Breast epithelium (tissue), 4 donors: ENCODE results near the gene KCND2. TPM values are rescaled to one million over a fixed set of nuclear protein-coding genes. Genes with fewer than 3 reads are reported as not detected.

Source experiments
- DNase-seq, 2 donors: peaks; one replicate each; pipeline ENCODE4 v3.0.0-alpha.2; 2019; ENCODE audit warnings: low spot score in 2 of 2
- H3K27ac ChIP-seq, 2 donors: fragments of 200-600 bp; sonication (generic) in 1 of 2; one replicate each; pipeline ENCODE4 v1.5.1; 2016 to 2019; ENCODE audit warnings: mild to moderate bottlenecking in 1 of 2
- H3K27me3 ChIP-seq, 2 donors: fragments of 200-600 bp; sonication (generic) in 1 of 2; one replicate each; pipeline versions ENCODE4 v1.5.1 to v1.6.0; 2017 to 2019; ENCODE audit warnings: control low read depth in 1 of 2, mild to moderate bottlenecking in 1 of 2
- H3K36me3 ChIP-seq: fragments of 200-600 bp; one replicate; pipeline ENCODE4 v1.5.1; 2019
- H3K4me1 ChIP-seq, 2 donors: fragments of 200-600 bp; sonication (generic); one replicate each; pipeline ENCODE4 v1.5.1; 2016 to 2019; ENCODE audit warnings: control low read depth in 1 of 2
- H3K4me3 ChIP-seq, 3 donors: fragments of 200-600 bp; sonication (generic); 1 replicate in 2 of 3; 2 replicates in 1 of 3; pipeline ENCODE4 v1.5.1; 2016 to 2019; ENCODE audit warnings: mild to moderate bottlenecking in 3 of 3, moderate library complexity in 2 of 3
- H3K9me3 ChIP-seq, 2 donors: fragments of 200-600 bp; sonication (generic) in 1 of 2; one replicate each; pipeline ENCODE4 v1.5.1; 2016 to 2019; ENCODE audit warnings: control low read depth in 1 of 2
- CTCF ChIP-seq, 3 donors: fragments of 450-650 bp; IDR thresholded peaks; one replicate each; pipeline ENCODE4 v1.5.1; 2016 to 2017; ENCODE audit warnings: antibody characterized with exemption in 3 of 3, mild to moderate bottlenecking in 3 of 3, moderate library complexity in 3 of 3
- POLR2A ChIP-seq: fragments of 450-650 bp; IDR thresholded peaks from one replicate; pipeline ENCODE4 v1.6.1; 2016; ENCODE audit warnings: antibody characterized with exemption, mild to moderate bottlenecking, moderate library complexity
- POLR2AphosphoS5 ChIP-seq, 3 donors: sonication (generic); formaldehyde crosslinking; IDR thresholded peaks; one replicate each; pipeline ENCODE4 v1.6.1; 2017; ENCODE audit warnings: antibody characterized with exemption in 3 of 3
- intact Hi-C: fragments of 100-400 bp; cut with DNase I; formaldehyde crosslinking; loops from one replicate; pipeline ENCODE4 v1.15.1; 2023; ENCODE audit warnings: low total_unique reads
- total RNA-seq, 3 donors: library from RNA; depleted of rRNA; stranded (reverse); fragments of >200 nt; gene quantifications; one replicate each; pipeline ENCODE4 v1.1.0, GENCODE V29; 2016

KCND2 gene
- total RNA-seq, 3 donors from 2014 or later, result 1.9 to 3.6 (median 2.6) TPM

GRCh38 chr7:120783721-120784120 is 510.7 kb downstream of the KCND2 start:
- Histone ChIP-seq H3K4me1 (no peaks in the 10 kb centered on the region), H3K4me3 (no peak overlapping the region), H3K27ac (no peak overlapping the region), H3K27me3 (no peaks in the 10 kb centered on the region), H3K36me3 (no peaks in the 10 kb centered on the region), H3K9me3 (no peaks in the 10 kb centered on the region)
- DNase-seq, result no peak
- intact Hi-C loops, result no loop called here
- no peak for TF ChIP-seq CTCF (IDR thresholded peaks at IDR 0.05)
- no peak for TF ChIP-seq POLR2AphosphoS5 (IDR thresholded peaks at IDR 0.05)
- TF ChIP-seq POLR2A, result no peak

GRCh38 chr7:120785095-120785494 is 512.1 kb downstream of the KCND2 start:
- Histone ChIP-seq H3K4me3 (no peak overlapping the region), H3K27me3 (no peaks in the 10 kb centered on the region), H3K4me1 (no peaks in the 10 kb centered on the region), H3K27ac (no peak overlapping the region), H3K36me3 (no peaks in the 10 kb centered on the region), H3K9me3 (no peaks in the 10 kb centered on the region)
- intact Hi-C loops, result no loop called here
- no peak for TF ChIP-seq CTCF (IDR thresholded peaks at IDR 0.05)
- TF ChIP-seq POLR2AphosphoS5 (IDR thresholded peaks at IDR 0.05), result no peak
- TF ChIP-seq POLR2A, result no peak
- DNase-seq, result no peak

- no peaks in the 10 kb centered on the region for H3K27me3 ChIP-seq
- no peaks in the 10 kb centered on the region for H3K36me3 ChIP-seq
- TF ChIP-seq POLR2AphosphoS5 (IDR thresholded peaks at IDR 0.05), result no peak
- TF ChIP-seq POLR2A, result no peak
- TF ChIP-seq CTCF (IDR thresholded peaks at IDR 0.05), result peak; percentile 15 to 56 (median 46)
- intact Hi-C loops, result no loop called here
- H3K9me3 ChIP-seq, result no peaks in the 10 kb centered on the region
- H3K4me3 ChIP-seq, result no peak overlapping the region
- DNase-seq, result peak; percentile 34 to 74
- H3K4me1 ChIP-seq, result no peaks in the 10 kb centered on the region
- no peak overlapping the region for H3K27ac ChIP-seq
Observed at GRCh38 chr7:120792091-120792860, 519.3 kb downstream of the KCND2 start.

- Histone ChIP-seq H3K4me1 (no peaks in the 10 kb centered on the region), H3K4me3 (no peak overlapping the region), H3K27ac (no peak overlapping the region), H3K27me3 (no peaks in the 10 kb centered on the region), H3K9me3 (no peaks in the 10 kb centered on the region), H3K36me3 (no peaks in the 10 kb centered on the region)
- intact Hi-C loops, result no loop called here
- TF ChIP-seq CTCF (IDR thresholded peaks at IDR 0.05), result no peak
- no peak for TF ChIP-seq POLR2A
- TF ChIP-seq POLR2AphosphoS5 (IDR thresholded peaks at IDR 0.05), result no peak
- no peak for DNase-seq
Observed at GRCh38 chr7:120792861-120793130, 519.8 kb downstream of the KCND2 start.

GRCh38 chr7:120793213-120793936 is 520.4 kb downstream of the KCND2 start:
- Histone ChIP-seq H3K36me3 (no peaks in the 10 kb centered on the region), H3K4me3 (no peak overlapping the region), H3K27me3 (no peaks in the 10 kb centered on the region), H3K9me3 (no peaks in the 10 kb centered on the region), H3K4me1 (no peaks in the 10 kb centered on the region), H3K27ac (no peak overlapping the region)
- DNase-seq, result no peak
- intact Hi-C loops, result no loop called here
- TF ChIP-seq CTCF (IDR thresholded peaks at IDR 0.05), result no peak
- no peak for TF ChIP-seq POLR2AphosphoS5 (IDR thresholded peaks at IDR 0.05)
- no peak for TF ChIP-seq POLR2A
